MCF 10A (cell line): ENCODE results near the gene SEMA3F. TPM values are rescaled to one million over a fixed set of nuclear protein-coding genes. Genes with fewer than 3 reads are reported as not detected.
A peak's percentile ranks its signal among the peaks of the same experiment; 100 is the strongest.

Experiments used
- BruUV-seq: library from RNA; stranded (reverse); fragments of 400-500 nt; replicated peaks from 2 replicates; lab custom pipeline; 2021; lab: Mats Ljungman, UMichigan
- CTCF ChIA-PET: fragments of 300-600 bp; sonication (Branson Sonifier 250); formaldehyde crosslinking; extraction: SDS; loops from one replicate; lab custom pipeline; 2021; ENCODE audit warnings: antibody characterized with exemption, inconsistent platforms; lab: Yijun Ruan, JAX
- POLR2A ChIA-PET: fragments of 300-600, 350-650 bp; sonication (Branson Sonifier 250); formaldehyde crosslinking; extraction: SDS; loops from one replicate; lab custom pipeline; 2020; ENCODE audit warnings: antibody characterized with exemption, inconsistent platforms; lab: Yijun Ruan, JAX
- DNase-seq: peaks from one replicate; pipeline ENCODE4 v3.0.0-alpha.2; 2018; ENCODE audit not compliant: unreplicated experiment
- H3K27ac Mint-ChIP-seq: one replicate; pipeline ENCODE4 v1.8.0; 2022; ENCODE audit warnings: mild to moderate bottlenecking, low read depth, mixed read lengths; ENCODE audit not compliant: unreplicated experiment
- H3K27me3 Mint-ChIP-seq: one replicate; pipeline ENCODE4 v1.8.0; 2022; ENCODE audit warnings: mixed read lengths; ENCODE audit not compliant: insufficient read depth, unreplicated experiment
- H3K36me3 Mint-ChIP-seq: one replicate; pipeline ENCODE4 v1.8.0; 2022; ENCODE audit warnings: mild to moderate bottlenecking, moderate library complexity, mixed read lengths; ENCODE audit not compliant: insufficient read depth, unreplicated experiment
- H3K4me1 Mint-ChIP-seq: one replicate; pipeline ENCODE4 v1.8.0; 2022; ENCODE audit warnings: mixed read lengths; ENCODE audit not compliant: insufficient read depth, unreplicated experiment
- H3K4me3 Mint-ChIP-seq: one replicate; pipeline ENCODE4 v1.8.0; 2022; ENCODE audit warnings: mild to moderate bottlenecking, moderate library complexity, mixed read lengths; ENCODE audit not compliant: unreplicated experiment
- H3K9me3 Mint-ChIP-seq: one replicate; pipeline ENCODE4 v1.8.0; 2022; ENCODE audit warnings: mixed read lengths; ENCODE audit not compliant: unreplicated experiment
- CTCF ChIP-seq: fragments of 200-600 bp; IDR thresholded peaks from one replicate; pipeline ENCODE4 v1.8.0; 2022; ENCODE audit warnings: antibody characterized with exemption, mild to moderate bottlenecking; ENCODE audit not compliant: unreplicated experiment
- intact Hi-C: fragments of 100-400 bp; cut with micrococcal nuclease; formaldehyde crosslinking; loops from 2 replicates; pipeline ENCODE4 v1.14.1; 2022
- total RNA-seq: library from RNA; stranded (reverse); gene quantifications from 2 replicates; pipeline ENCODE4 v1.2.3, GENCODE V29; 2022

SEMA3F gene
- total RNA-seq, 1 experiment from 2014 or later, result 34.6 TPM

GRCh38 chr3:50190936-50191660 lies 36.0 kb downstream of the SEMA3F start, which contains the start of gene GNAT1:
Gene GNAT1, plus strand, starts transcription at chr3:50191610. Its CDS starts 116 bp downstream, at chr3:50191726.
- Mint-ChIP-seq H3K27me3 (no peaks in the 10 kb centered on the region), H3K36me3 (peaks cover 26% of the 10 kb centered on the region), H3K9me3 (no peaks in the 10 kb centered on the region), H3K4me3 (no peak within 1 kb of the TSS), H3K27ac (no peak within 1 kb of the TSS), H3K4me1 (no peaks in the 10 kb centered on the region)
- intact Hi-C loops, result no loop called here
- no peak for DNase-seq
- ChIA-PET CTCF (interaction anchor here (0.6 to 16.0 kb wide), 21 partner anchors 8 to 98 kb away, joined by 3 to 245 read pairs (median 6); no protein-coding TSS in a partner anchor), POLR2A (interaction anchor here (0.6 to 5.0 kb wide), 7 partner anchors 16 to 69 kb away, joined by 3 to 48 read pairs (median 3); no protein-coding TSS in a partner anchor)
- no TSS peak for BruUV-seq
- no peak for TF ChIP-seq CTCF

- no TSS peak for BruUV-seq
- peaks cover 24% of the 10 kb centered on the region for H3K36me3 Mint-ChIP-seq
- H3K4me3 Mint-ChIP-seq, result no peak overlapping the region
- no peaks in the 10 kb centered on the region for H3K9me3 Mint-ChIP-seq
- no peaks in the 10 kb centered on the region for H3K27me3 Mint-ChIP-seq
- POLR2A ChIA-PET, result interaction anchor here (1.0 to 5.0 kb wide), 5 partner anchors 27 to 90 kb away, joined by 3 to 48 read pairs (median 3); no protein-coding TSS in a partner anchor
- no peaks in the 10 kb centered on the region for H3K4me1 Mint-ChIP-seq
- intact Hi-C loops, result loop anchor here (1.0 kb wide), 3 partner anchors 34 to 132 kb away; no protein-coding TSS in a partner anchor
- CTCF ChIA-PET, result interaction anchor here (0.6 to 16.0 kb wide), 37 partner anchors 9 to 490 kb away, joined by 3 to 245 read pairs (median 5); partner anchors contain the start of genes IFRD2 and SEMA3B
- DNase-seq, result no peak
- H3K27ac Mint-ChIP-seq, result no peak overlapping the region
- TF ChIP-seq CTCF, result no peak
Observed at GRCh38 chr3:50192124-50192523, 37.0 kb downstream of the SEMA3F start.

- intact Hi-C loops, result loop anchor here (1.0 kb wide), 3 partner anchors 34 to 132 kb away; no protein-coding TSS in a partner anchor
- TF ChIP-seq CTCF, result peak; percentile 85
- Mint-ChIP-seq H3K4me3 (no peak overlapping the region), H3K27ac (no peak overlapping the region), H3K9me3 (no peaks in the 10 kb centered on the region), H3K36me3 (peaks cover 18% of the 10 kb centered on the region), H3K27me3 (no peaks in the 10 kb centered on the region), H3K4me1 (no peaks in the 10 kb centered on the region)
- DNase-seq, result peak; percentile 68
- POLR2A ChIA-PET, result interaction anchor here (1.0 to 1.5 kb wide), 3 partner anchors 33 to 90 kb away, joined by 3 read pairs; no protein-coding TSS in a partner anchor
- CTCF ChIA-PET, result interaction anchor here (0.6 to 16.0 kb wide), 37 partner anchors 10 to 491 kb away, joined by 3 to 245 read pairs (median 5); partner anchors contain the start of genes IFRD2 and SEMA3B
- no TSS peak for BruUV-seq
Observed at GRCh38 chr3:50192689-50193141, 37.6 kb downstream of the SEMA3F start.

GRCh38 chr3:50193286-50193685 lies 38.2 kb downstream of the SEMA3F start:
- no TSS peak for BruUV-seq
- POLR2A ChIA-PET, result interaction anchor here (1.5 kb wide), 1 partner anchor 89 kb away, joined by 3 read pairs; no protein-coding TSS in a partner anchor
- no peak overlapping the region for H3K4me3 Mint-ChIP-seq

More at GRCh38 chr3:50193286-50193685, 38.2 kb downstream of the SEMA3F start:
- DNase-seq, result no peak
- intact Hi-C loops, result no loop called here
- Mint-ChIP-seq H3K27me3 (no peaks in the 10 kb centered on the region), H3K9me3 (no peaks in the 10 kb centered on the region), H3K36me3 (peaks cover 13% of the 10 kb centered on the region), H3K4me1 (no peaks in the 10 kb centered on the region), H3K27ac (no peak overlapping the region)
- CTCF ChIA-PET, result interaction anchor here (0.9 to 16.0 kb wide), 12 partner anchors 9 to 77 kb away, joined by 3 to 245 read pairs (median 8); partner anchors contain the start of gene SEMA3B
- no peak for TF ChIP-seq CTCF
